HL-60 (cell line): ENCODE data around the gene CYB5R2.

Experiments used
- DNase-seq, 2 experiments: peaks; one replicate each; pipeline ENCODE4 v3.0.0-alpha.2; 2010 to 2020; ENCODE audit warnings: low read depth in 1 of 2, low spot score in 1 of 2
- H3K27ac ChIP-seq: fragments of 250-450 bp; sonication (Bioruptor Pico); replicated peaks from 2 replicates; pipeline ENCODE4 v1.5.1; 2020; ENCODE audit warnings: mild to moderate bottlenecking, moderate library complexity
- H3K27me3 ChIP-seq: fragments of 250-450 bp; sonication (Bioruptor Pico); 2 replicates; pipeline ENCODE4 v1.5.1; 2021; ENCODE audit warnings: mild to moderate bottlenecking, moderate library complexity; ENCODE audit not compliant: insufficient read depth, poor library complexity, severe bottlenecking
- H3K4me3 ChIP-seq: replicated peaks from 2 replicates; pipeline ENCODE4 v1.5.1; 2011; ENCODE audit warnings: mild to moderate bottlenecking, control low read depth, low read length; ENCODE audit not compliant: insufficient read depth
- CTCF ChIP-seq: IDR thresholded peaks from one replicate; pipeline ENCODE4 v1.5.1; 2011; ENCODE audit warnings: low read length, control low read depth, inconsistent platforms; ENCODE audit not compliant: insufficient read depth
- GABPA ChIP-seq: IDR thresholded peaks from 2 replicates; pipeline ENCODE4 v1.6.1; 2012; ENCODE audit warnings: low read depth
- POLR2AphosphoS5 ChIP-seq: IDR thresholded peaks from 2 replicates; pipeline ENCODE4 v1.6.1; 2012; ENCODE audit warnings: low read depth
- REST ChIP-seq: IDR thresholded peaks from 2 replicates; pipeline ENCODE4 v1.6.1; 2012; ENCODE audit warnings: low read depth; ENCODE audit not compliant: insufficient replicate concordance
- SPI1 ChIP-seq: IDR thresholded peaks from 2 replicates; pipeline ENCODE4 v1.6.1; 2012; ENCODE audit warnings: low read depth, mild to moderate bottlenecking, borderline replicate concordance

CYB5R2 gene

GRCh38 chr11:7677796-7678201 is 4.5 kb upstream of the CYB5R2 start:
- no peak overlapping the region for H3K27ac ChIP-seq
- no peak overlapping the region for H3K4me3 ChIP-seq
- H3K27me3 ChIP-seq, result peaks cover 9% of the 10 kb centered on the region
- DNase-seq, result no peak
- no peak for TF ChIP-seq SPI1

GRCh38 chr11:7677071-7677470 is 3.8 kb upstream of the CYB5R2 start:
- peaks cover 9% of the 10 kb centered on the region for H3K27me3 ChIP-seq
- TF ChIP-seq SPI1 (peak; percentile 89), CTCF (no peak)
- H3K27ac ChIP-seq, result no peak overlapping the region
- no peak overlapping the region for H3K4me3 ChIP-seq
- no peak for DNase-seq

- no peak overlapping the region for H3K4me3 ChIP-seq
- no peak for DNase-seq
- H3K27me3 ChIP-seq, result peaks cover 9% of the 10 kb centered on the region
- no peak for TF ChIP-seq SPI1
- no peak for TF ChIP-seq POLR2AphosphoS5
- no peak for TF ChIP-seq GABPA
- no peak for TF ChIP-seq REST
- no peak for TF ChIP-seq CTCF
- no peak overlapping the region for H3K27ac ChIP-seq
Observed at GRCh38 chr11:7675631-7676030, 2.3 kb upstream of the CYB5R2 start.

- DNase-seq, result no peak
- Histone ChIP-seq H3K27ac (no peak overlapping the region), H3K4me3 (no peak overlapping the region), H3K27me3 (peaks cover 9% of the 10 kb centered on the region)
- TF ChIP-seq REST (no peak), SPI1 (no peak), GABPA (no peak), POLR2AphosphoS5 (no peak), CTCF (no peak)
Observed at GRCh38 chr11:7673724-7674434, 579 bp upstream of the CYB5R2 start.
